HG02885 (cell line): ENCODE measurements around the gene NOVA1.

Source experiments
- ATAC-seq: cut with Tn5 transposase; IDR thresholded peaks from one replicate; pipeline ENCODE4 v1.9.1; 2021; ENCODE audit warnings: mild to moderate bottlenecking; ENCODE audit not compliant: unreplicated experiment, poor library complexity

Gene NOVA1

GRCh38 chr14:26466862-26467261 is 131.0 kb downstream of the NOVA1 start:
- no peak for ATAC-seq

- ATAC-seq, result no peak
Measured at GRCh38 chr14:26463136-26463535, 134.7 kb downstream of the NOVA1 start.

GRCh38 chr14:26454105-26454504 is 143.7 kb downstream of the NOVA1 start:
- ATAC-seq, result no peak

DNA sequence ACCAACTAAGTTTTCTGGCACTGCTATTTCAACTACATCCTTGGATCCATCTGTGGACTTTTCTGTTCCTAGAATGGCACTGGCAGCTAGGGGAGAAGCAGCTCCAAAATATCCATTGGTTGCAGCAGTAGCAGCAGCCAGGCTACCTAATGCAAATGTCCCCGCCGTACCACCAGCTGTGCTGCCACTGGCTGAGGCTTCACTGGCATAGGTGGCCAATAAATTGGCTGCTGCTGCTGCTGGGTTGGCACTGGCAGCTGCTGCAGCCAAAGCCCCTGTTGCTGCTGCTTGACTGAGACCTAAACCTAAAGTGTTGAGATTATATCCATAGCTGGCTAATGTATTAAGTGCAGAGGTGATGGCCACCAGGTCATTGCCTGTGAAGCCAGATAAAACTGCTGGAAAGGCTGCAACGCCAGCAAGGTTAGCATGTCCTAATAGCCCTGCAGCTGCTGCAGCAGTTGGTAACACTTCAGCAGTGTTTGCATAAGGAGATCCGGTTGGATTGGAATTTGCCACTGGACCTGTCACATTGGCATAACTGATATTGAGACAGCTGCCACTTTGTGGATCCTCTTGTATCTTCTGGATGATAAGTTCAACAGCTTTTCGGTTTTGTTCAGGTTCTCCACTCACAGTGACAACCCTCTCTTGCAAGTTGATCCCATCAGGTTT is 149.5 kb downstream of the NOVA1 start:
- ATAC-seq, result no peak

GRCh38 chr14:26444822-26445221 is 153.0 kb downstream of the NOVA1 start:
- no peak for ATAC-seq

DNA sequence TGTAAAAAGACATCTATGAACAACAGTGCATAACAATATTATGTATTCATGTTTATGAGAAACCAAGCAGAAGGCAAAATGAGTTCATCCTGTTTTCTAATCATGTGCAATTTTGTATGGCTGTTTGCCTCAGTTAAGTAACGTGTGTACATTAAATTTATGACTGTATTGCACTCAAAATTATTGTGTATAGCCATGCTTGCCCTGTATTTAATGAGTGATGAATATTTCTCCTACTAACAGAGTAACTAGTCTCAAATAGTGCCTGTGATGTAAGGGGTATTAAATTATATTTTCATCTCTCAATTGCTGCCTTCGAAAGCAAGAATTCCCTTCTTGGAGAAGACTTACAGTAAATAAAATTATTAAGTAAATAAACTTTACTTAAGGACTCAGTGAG is 154.2 kb downstream of the NOVA1 start:
- no peak for ATAC-seq

DNA sequence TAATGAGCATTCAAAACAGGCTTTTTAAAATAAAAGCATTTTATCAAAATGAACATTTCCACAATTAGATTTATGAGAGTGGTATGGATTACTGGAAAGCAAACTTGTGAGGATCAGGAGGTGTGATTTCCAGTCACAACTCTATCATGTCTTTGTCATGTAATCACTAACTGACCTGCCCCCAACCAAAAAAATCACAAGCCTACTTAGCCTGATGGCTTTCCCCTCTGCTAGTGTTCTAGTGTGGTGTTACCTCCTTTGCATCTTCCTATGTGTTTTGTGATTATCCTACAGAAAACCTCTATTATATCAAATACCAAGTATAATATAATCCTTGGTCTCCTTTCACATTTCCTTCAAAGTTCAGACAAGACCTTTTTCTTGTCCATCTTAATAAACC is 168.6 kb downstream of the NOVA1 start:
- ATAC-seq, result no peak

DNA sequence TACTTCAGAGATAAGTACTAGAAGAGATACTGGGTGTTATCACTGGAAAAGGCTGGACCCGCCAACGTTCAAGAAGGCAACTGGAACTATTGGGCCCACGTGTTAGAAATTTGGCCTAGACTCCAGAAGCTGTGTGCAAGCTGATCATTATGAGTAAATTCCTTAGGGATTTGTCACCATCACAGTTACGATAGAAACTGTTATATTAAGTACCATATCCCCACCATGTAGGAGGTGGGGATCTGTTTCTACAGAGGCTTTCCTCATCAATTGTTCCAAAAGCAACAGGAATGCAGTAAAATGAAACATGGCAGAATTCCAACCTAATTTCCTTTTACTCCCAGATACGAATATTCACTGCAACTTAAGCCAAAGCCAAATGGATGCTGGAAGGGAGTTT is 170.7 kb downstream of the NOVA1 start:
- ATAC-seq, result no peak

DNA sequence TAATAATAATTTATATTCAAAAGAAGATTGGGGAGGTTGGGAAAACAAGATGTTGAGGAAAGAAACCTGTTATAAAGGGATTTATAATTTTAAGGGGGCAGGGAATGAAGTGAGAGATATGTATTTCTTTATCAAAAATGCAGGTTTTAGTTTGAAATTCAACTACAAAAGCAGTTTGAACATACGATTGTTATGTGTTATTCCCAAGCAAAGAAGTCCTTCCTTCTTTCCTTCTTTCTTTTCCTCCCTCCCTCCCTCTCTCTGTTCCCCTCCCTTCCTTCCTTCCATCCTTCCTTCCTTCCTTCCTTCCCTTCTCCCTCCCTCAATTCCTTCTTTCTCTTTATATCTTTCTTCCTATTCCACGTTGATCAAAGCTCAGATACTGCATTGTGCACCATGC is 173.3 kb downstream of the NOVA1 start:
- no peak for ATAC-seq

DNA sequence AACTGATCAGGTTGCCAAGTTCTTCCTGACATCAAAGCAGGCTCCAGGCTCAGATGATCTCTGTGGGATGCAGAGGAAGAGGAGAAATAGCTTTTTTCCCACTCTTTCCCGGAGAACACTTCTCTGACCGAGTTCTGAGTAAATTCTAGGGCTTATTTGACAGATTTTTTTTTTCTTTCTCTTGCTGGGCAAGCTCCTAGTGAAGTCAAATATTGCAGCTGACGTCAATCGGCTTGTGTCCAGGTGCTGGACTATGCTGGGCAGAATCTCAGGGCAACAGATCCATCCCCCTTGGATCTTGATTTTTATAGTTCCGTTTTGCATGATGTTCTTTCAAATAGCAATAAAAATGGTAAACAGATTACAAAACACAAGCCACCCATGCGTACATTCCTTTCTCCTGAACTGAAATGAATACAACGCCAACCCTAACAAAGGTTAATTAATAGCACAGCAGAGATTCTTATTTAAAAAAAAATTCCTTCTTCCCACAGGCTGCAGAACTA is 182.2 kb downstream of the NOVA1 start:
- no peak for ATAC-seq

DNA sequence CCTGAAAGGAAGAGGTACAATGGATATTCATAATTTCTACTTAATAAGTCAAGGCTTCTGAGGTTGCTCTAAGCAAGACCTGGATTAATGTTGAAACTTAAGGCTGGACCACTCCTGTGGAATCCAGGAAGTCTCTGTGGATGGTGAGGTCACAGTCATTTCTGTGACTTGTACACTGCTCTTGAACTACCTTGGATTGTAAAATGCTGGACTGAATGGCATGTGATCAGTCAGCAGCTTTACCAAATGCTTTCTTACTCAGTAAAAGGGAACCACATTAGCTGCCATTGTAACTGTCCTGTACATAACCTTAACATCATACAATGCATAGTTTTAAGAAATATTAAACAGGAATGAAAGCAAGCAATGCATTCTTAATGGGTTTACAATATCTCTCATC is 182.9 kb downstream of the NOVA1 start:
- ATAC-seq, result no peak

- no peak for ATAC-seq
Measured at GRCh38 chr14:26414103-26414502, 183.7 kb downstream of the NOVA1 start.

DNA sequence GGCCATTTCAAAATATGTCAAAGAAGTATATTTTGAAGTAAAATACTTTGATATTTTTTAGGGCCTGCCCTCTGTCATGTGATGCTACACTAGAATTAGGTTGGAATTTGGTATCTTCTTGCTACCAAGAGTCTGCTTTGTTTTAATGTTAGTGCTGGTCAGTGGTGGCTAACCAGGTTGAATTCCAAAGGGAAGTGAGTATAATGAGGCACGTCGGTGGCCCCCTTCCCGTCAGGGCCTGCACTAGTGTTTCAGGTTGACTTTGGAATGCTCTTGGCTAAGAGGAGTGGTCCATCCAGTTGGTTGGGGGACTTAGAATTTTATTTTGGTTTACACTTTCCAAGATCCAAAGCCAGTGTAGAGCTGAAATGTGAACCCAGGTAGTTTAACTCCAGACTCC is 185.4 kb downstream of the NOVA1 start:
- ATAC-seq, result no peak

DNA sequence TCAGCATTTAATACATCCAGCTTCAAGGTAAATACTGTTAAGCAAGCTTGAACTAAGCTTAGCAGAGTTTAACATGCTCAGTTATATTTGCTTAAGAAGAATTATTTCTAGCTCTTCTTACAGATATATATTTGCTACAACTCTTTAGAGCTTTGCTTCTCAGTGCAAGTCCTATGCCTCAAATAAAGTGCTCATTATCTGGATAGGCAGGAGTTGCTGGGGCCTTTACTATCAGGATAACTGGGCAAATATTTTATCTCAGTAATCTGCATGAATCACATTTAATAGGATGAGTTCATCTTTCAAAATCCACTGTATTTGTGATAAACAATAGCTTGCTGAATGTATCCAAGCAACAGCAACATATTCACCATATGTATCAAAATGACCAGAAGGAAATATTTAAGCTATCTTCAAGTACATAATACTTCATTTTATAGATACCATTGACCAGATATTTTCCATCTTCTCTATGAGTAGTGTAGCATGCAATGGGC is 187.6 kb downstream of the NOVA1 start:
- ATAC-seq, result no peak

DNA sequence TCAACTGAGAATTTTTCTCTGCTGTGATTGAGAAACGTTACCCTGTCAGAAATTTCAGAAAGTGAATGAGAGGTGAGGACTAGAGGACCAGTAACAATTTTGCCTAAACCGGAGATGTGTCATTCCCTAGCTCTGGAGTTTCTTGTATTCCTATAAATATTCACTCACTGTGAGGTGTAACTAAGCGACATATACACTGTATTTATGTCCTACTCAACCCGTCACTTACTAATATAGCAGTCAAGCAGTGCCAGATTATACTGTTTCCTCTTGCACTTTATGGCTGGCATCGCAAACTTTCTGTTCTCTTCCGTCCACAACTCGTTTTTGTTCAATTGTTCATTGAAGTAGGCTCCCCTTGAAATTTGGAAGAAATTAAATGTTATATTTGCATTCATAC is 192.9 kb downstream of the NOVA1 start:
- ATAC-seq, result no peak

DNA sequence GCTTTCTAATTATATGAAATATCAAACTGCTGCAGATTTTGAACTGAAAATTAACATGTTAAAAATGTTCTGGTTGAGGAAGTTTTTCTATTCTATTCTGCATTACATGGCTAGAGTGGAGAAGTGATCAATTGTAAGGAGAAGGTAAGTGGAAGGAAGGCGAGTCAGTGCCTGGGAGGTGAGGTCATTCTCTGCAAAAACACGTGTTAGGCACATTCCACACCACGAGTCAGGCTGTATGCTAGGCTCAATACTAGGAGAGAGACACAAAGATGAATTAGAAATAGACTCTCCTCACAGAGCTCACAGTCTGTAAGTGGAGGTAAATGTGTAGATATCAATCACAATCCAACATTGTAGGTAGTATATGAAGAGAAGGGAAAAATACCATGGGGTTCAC is 194.1 kb downstream of the NOVA1 start:
- no peak for ATAC-seq

DNA sequence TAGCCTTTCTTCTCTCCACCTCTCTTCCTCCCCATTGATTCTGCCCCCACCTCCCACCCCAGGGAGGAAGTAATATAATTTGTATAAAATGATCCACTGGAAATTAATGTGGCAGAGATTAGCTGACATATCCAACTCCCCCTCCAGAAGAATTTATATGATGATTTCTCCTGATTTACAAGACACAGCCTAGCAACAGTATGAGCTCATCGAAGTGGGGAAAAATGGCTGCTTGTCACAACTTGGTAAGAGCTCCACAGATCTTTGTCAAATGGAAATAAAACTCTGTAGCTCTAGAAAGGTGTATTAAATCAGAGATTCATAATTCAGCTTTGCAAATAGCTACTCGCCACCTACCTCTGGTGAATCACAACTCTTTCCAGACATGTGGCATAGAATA is 195.7 kb downstream of the NOVA1 start:
- ATAC-seq, result no peak

GRCh38 chr14:26401179-26401968 is 196.5 kb downstream of the NOVA1 start:
- no peak for ATAC-seq

- ATAC-seq, result no peak
Measured at GRCh38 chr14:26400373-26400772, 197.5 kb downstream of the NOVA1 start.

DNA sequence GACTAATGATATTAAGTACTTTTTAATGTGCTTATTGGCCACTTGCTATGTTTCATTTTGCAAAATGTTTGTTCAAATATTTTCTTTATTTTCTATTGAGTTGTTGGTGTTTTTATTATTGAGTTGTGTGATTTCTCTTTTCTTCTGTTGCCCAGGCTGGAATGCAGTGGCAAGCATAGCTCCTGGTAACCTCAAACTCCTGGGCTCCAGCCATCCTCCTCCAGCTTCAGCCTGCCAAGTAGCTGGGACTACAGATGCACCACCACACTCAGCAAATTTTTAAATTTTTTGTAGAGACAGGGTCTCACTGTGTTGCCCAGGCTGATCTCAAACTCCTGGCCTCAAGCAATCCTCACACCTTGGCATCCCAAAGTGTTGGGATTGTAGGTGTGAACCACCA is 199.2 kb downstream of the NOVA1 start:
- ATAC-seq, result no peak
